Activated T-helper 2 cell treated with anti-CD3 and anti-CD28 coated beads, Interferon-gamma antibody, Interleukin-2, Interleukin-4, amounts not matched to agents 10 μg/mL and 5 μg/mL and 100 μg/mL, durations not matched to agents 14 hours and 24 hours and 36 hours (primary cell): ENCODE results near the gene IL36B. TPM values are rescaled to one million over a fixed set of nuclear protein-coding genes. Genes with fewer than 3 reads are reported as not detected.

Source experiments
- DNase-seq: peaks from one replicate; pipeline ENCODE4 v3.0.0; 2021; ENCODE audit warnings: low spot score
- H3K27ac Mint-ChIP-seq: one replicate; pipeline ENCODE4 v1.8.0; 2021; ENCODE audit warnings: mixed read lengths
- H3K27me3 Mint-ChIP-seq: one replicate; pipeline ENCODE4 v1.8.0; 2021; ENCODE audit warnings: low read depth, mixed read lengths
- H3K36me3 Mint-ChIP-seq: one replicate; pipeline ENCODE4 v1.8.0; 2021; ENCODE audit warnings: low read depth, mixed read lengths
- H3K4me1 Mint-ChIP-seq: one replicate; pipeline ENCODE4 v1.8.0; 2021; ENCODE audit warnings: low read depth, mixed read lengths
- H3K4me3 Mint-ChIP-seq: one replicate; pipeline ENCODE4 v1.8.0; 2021; ENCODE audit warnings: low read depth, mild to moderate bottlenecking, moderate library complexity, mixed read lengths
- H3K9me3 Mint-ChIP-seq: one replicate; pipeline ENCODE4 v1.8.0; 2021; ENCODE audit warnings: mixed read lengths
- intact Hi-C: fragments of 100-400 bp; cut with micrococcal nuclease; formaldehyde crosslinking; loops from one replicate; pipeline ENCODE4 v1.15.1; 2023
- total RNA-seq: library from RNA; stranded (reverse); gene quantifications from 2 replicates; pipeline ENCODE4 v1.2.3, GENCODE V29; 2022

Gene IL36B
- total RNA-seq, 1 donor from 2014 or later: not detected

DNA sequence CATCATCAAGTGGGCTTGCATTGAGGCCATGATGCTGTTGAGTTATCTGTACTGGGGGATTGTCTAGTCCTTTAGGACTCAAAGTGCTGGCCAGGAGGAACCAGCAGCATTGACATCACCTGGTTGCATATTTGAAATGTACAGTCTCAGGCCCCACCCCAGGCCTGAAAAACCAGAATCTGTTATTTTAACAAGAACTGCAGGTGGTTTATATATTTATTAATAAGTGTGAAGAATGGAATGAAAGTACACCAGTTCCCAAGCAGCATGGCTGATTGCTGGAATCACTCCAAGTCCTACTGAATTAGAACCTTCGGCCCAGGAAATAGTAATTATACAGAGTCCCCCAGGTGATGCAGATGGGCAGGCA is 17.9 kb upstream of the IL36B start:
- no peaks in the 10 kb centered on the region for H3K36me3 Mint-ChIP-seq
- H3K27me3 Mint-ChIP-seq: peaks cover 15% of the 10 kb centered on the region
- H3K4me1 Mint-ChIP-seq: peaks cover 6% of the 10 kb centered on the region
- H3K27ac Mint-ChIP-seq: no peak overlapping the region
- peaks cover under 1% of the 10 kb centered on the region for H3K9me3 Mint-ChIP-seq
- DNase-seq: no peak
- no peak overlapping the region for H3K4me3 Mint-ChIP-seq
- intact Hi-C loops: no loop called here

DNA sequence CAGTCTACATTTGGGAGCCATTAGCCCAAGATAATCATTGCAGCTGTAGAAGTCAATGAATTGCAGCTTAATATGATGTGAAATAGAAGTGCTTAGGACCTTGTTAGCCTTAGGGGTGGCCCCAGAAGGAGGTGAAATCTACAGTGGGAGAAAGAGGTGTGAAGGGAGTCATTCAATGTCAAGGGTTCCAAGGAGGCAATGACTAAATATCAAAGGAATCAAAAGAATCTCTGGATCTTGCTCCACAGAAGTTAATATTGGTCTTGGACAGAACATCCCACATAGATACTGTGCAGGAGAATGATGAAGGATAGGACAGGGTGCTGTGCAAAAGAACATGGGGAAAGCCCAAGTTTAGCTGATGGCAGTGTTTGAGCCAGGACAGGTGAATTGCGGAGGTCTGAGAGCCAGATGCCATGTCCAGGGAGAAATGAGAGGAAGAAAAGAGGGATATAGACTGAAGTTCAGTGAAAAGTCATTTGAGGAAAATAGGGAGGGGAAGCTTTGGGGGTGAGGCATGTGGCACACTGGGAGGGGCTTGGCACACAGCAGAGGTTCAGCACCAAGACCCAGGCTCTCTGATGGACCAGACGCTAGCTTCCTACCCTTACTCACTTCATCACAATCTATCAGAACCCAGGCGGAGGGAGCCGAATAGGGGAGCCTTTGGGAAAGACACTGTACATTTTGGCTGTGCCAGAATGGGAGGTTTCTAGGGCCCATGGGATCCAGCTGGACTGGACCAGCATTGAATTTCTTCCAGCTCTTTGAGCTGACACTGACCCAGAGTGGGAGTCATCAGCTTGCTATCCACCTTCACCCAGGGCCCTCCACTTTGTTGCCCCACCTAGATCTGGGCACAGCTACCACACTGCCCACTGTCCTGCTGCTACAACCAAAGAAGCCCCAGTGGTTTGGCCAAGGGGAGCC is 17.3 kb upstream of the IL36B start:
- peaks cover 4% of the 10 kb centered on the region for H3K9me3 Mint-ChIP-seq
- DNase-seq: no peak
- intact Hi-C loops: no loop called here
- no peak overlapping the region for H3K27ac Mint-ChIP-seq
- H3K27me3 Mint-ChIP-seq: peaks cover 17% of the 10 kb centered on the region
- H3K4me1 Mint-ChIP-seq: peaks cover 2% of the 10 kb centered on the region
- no peaks in the 10 kb centered on the region for H3K36me3 Mint-ChIP-seq
- H3K4me3 Mint-ChIP-seq: no peak overlapping the region

DNA sequence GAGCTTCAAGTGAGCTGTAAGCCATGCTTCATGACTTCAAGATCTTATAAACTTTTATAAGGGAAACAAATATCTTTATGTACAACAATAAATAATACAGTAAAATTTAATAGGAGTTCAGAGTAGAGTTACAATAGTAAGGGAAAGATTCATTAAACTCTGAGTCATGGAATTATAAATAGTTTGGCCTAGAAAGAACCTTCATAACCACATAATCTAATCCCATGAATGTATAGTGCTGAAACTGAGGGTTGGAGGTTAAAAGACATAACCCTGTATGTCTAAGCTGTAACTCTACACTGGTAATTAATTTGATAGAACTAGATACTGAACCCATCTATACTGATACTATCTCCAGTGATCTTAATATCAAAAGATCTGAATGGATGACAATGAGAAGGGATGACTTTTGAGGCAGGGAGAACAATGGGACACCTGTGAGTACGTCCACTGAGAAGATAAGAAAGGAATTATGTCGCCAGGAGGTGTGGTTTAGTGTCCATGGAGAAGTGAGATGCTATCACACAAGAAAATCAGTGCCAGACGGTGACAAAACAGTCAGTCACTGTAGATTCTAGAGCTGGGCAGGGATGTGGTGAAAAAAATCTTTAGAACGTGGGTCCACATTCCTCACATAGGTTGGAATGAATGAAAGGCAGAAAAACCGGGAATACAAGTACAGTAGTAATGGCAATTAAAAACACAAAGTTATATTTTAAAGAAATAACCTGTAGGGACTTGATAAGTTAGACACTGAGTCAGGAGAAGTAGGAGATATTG is 16.2 kb upstream of the IL36B start:
- H3K9me3 Mint-ChIP-seq: peaks cover 4% of the 10 kb centered on the region

GRCh38 chr2:113068249-113068648 is 15.6 kb upstream of the IL36B start:
- Mint-ChIP-seq H3K36me3 (no peaks in the 10 kb centered on the region), H3K4me1 (no peaks in the 10 kb centered on the region), H3K27ac (no peak overlapping the region), H3K9me3 (peaks cover 4% of the 10 kb centered on the region), H3K4me3 (no peak overlapping the region), H3K27me3 (peaks cover 17% of the 10 kb centered on the region)
- no peak for DNase-seq
- intact Hi-C loops: no loop called here

More for the DNA sequence above, 16.2 kb upstream of the IL36B start:
- H3K4me3 Mint-ChIP-seq: no peak overlapping the region
- intact Hi-C loops: no loop called here
- no peaks in the 10 kb centered on the region for H3K36me3 Mint-ChIP-seq
- H3K27ac Mint-ChIP-seq: no peak overlapping the region
- H3K27me3 Mint-ChIP-seq: peaks cover 17% of the 10 kb centered on the region
- no peaks in the 10 kb centered on the region for H3K4me1 Mint-ChIP-seq
- no peak for DNase-seq

GRCh38 chr2:113067681-113068080 is 15.0 kb upstream of the IL36B start, which contains the start of gene IL1F10:
TSS of gene IL1F10 (plus strand) at chr2:113067970. CDS start at chr2:113072739, 4,769 bp downstream.
- H3K4me1 Mint-ChIP-seq: no peaks in the 10 kb centered on the region
- no peak for DNase-seq
- peaks cover 17% of the 10 kb centered on the region for H3K27me3 Mint-ChIP-seq
- no peak within 1 kb of the TSS for H3K27ac Mint-ChIP-seq
- H3K4me3 Mint-ChIP-seq: no peak within 1 kb of the TSS
- H3K36me3 Mint-ChIP-seq: no peaks in the 10 kb centered on the region
- H3K9me3 Mint-ChIP-seq: peaks cover 4% of the 10 kb centered on the region
- intact Hi-C loops: no loop called here

GRCh38 chr2:113064898-113065297 is 12.2 kb upstream of the IL36B start:
- DNase-seq: no peak
- Mint-ChIP-seq H3K36me3 (no peaks in the 10 kb centered on the region), H3K4me3 (no peak overlapping the region), H3K4me1 (peaks cover 3% of the 10 kb centered on the region), H3K27ac (no peak overlapping the region), H3K27me3 (peaks cover 14% of the 10 kb centered on the region), H3K9me3 (peaks cover 4% of the 10 kb centered on the region)
- intact Hi-C loops: no loop called here

GRCh38 chr2:113064281-113064680 is 11.6 kb upstream of the IL36B start:
- no peak for DNase-seq
- Mint-ChIP-seq H3K4me1 (peaks cover 3% of the 10 kb centered on the region), H3K27ac (no peak overlapping the region), H3K9me3 (peaks cover 4% of the 10 kb centered on the region), H3K4me3 (no peak overlapping the region), H3K27me3 (peaks cover 9% of the 10 kb centered on the region), H3K36me3 (no peaks in the 10 kb centered on the region)
- intact Hi-C loops: no loop called here

DNA sequence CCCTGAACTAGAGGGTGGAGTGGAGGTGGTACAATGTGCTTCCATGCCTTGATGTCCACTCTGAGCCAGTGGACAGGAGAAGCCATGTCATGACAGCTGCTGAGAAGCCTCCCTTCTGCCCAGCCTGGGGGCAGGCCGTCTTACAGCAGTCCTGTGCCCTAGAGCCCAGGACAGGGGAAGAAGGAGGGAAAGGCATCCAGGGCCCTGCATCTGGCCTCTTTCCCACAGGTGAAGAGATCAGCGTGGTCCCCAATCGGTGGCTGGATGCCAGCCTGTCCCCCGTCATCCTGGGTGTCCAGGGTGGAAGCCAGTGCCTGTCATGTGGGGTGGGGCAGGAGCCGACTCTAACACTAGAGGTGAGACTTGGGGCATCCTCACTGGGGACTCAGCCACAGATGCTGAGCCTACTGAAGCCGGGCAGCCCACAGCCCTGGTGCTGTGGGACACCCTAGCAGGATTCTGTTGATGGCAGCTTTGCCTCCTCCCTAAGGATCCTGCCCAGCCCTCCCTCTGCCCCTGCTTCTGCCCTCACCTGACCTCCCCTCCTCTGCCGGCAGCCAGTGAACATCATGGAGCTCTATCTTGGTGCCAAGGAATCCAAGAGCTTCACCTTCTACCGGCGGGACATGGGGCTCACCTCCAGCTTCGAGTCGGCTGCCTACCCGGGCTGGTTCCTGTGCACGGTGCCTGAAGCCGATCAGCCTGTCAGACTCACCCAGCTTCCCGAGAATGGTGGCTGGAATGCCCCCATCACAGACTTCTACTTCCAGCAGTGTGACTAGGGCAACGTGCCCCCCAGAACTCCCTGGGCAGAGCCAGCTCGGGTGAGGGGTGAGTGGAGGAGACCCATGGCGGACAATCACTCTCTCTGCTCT is 9.5 kb upstream of the IL36B start:
- intact Hi-C loops: no loop called here
- H3K27ac Mint-ChIP-seq: no peak overlapping the region
- H3K36me3 Mint-ChIP-seq: no peaks in the 10 kb centered on the region
- H3K27me3 Mint-ChIP-seq: peaks cover 8% of the 10 kb centered on the region
- H3K4me1 Mint-ChIP-seq: peaks cover 3% of the 10 kb centered on the region
- H3K9me3 Mint-ChIP-seq: peaks cover 4% of the 10 kb centered on the region
- H3K4me3 Mint-ChIP-seq: no peak overlapping the region
- no peak for DNase-seq

GRCh38 chr2:113061241-113061640 is 8.6 kb upstream of the IL36B start:
- Mint-ChIP-seq H3K4me3 (no peak overlapping the region), H3K27ac (no peak overlapping the region), H3K36me3 (peaks cover 2% of the 10 kb centered on the region), H3K9me3 (peaks cover 6% of the 10 kb centered on the region), H3K27me3 (peaks cover 8% of the 10 kb centered on the region), H3K4me1 (peaks cover 4% of the 10 kb centered on the region)
- intact Hi-C loops: no loop called here
- no peak for DNase-seq

GRCh38 chr2:113060796-113061195 is 8.1 kb upstream of the IL36B start:
- peaks cover 8% of the 10 kb centered on the region for H3K27me3 Mint-ChIP-seq
- peaks cover 4% of the 10 kb centered on the region for H3K4me1 Mint-ChIP-seq
- H3K4me3 Mint-ChIP-seq: no peak overlapping the region
- DNase-seq: no peak
- H3K36me3 Mint-ChIP-seq: peaks cover 4% of the 10 kb centered on the region
- intact Hi-C loops: no loop called here
- no peak overlapping the region for H3K27ac Mint-ChIP-seq
- peaks cover 10% of the 10 kb centered on the region for H3K9me3 Mint-ChIP-seq

DNA sequence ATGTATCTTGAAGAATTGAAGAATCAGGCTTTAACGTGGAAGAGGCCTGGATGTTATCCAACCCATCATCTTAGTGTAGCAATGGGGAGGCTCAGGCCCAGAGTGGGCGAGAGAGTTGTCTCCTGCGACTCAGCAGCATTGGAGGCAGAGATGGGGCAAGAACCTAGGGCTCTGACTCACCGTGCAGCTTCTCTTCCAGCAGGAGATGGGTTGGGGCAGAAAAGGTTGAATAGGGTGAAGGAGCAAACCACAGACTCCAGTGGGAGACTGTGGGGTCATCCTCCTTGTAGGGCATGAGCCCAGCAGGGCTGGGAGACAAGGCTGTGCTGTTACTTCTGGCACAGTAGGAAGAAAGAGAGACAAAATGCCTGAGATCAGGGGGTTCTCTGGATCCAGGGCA is 7.7 kb upstream of the IL36B start:
- H3K4me3 Mint-ChIP-seq: no peak overlapping the region
- peaks cover 12% of the 10 kb centered on the region for H3K9me3 Mint-ChIP-seq
- no peak overlapping the region for H3K27ac Mint-ChIP-seq
- H3K4me1 Mint-ChIP-seq: peaks cover 4% of the 10 kb centered on the region
- no peak for DNase-seq
- peaks cover 7% of the 10 kb centered on the region for H3K27me3 Mint-ChIP-seq
- intact Hi-C loops: no loop called here
- peaks cover 8% of the 10 kb centered on the region for H3K36me3 Mint-ChIP-seq
